HepG2 (cell line): Measurements from ENCODE around the gene IL1R1. TPM values are rescaled to one million over a fixed set of nuclear protein-coding genes. Genes with fewer than 3 reads are reported as not detected.

Experiments used
- ATAC-seq: fragments of 200-7000 bp; cut with Tn5 transposase; 3 replicates; pipeline ENCODE4 v1.9.1; 2020; ENCODE audit warnings: mild to moderate bottlenecking, moderate library complexity
- BruUV-seq: library from RNA; stranded (reverse); fragments of 400-500 nt; replicated peaks from 2 replicates; lab custom pipeline; 2021; lab: Mats Ljungman, UMichigan
- CTCF ChIA-PET: fragments of 300-600 bp; formaldehyde crosslinking; extraction: SDS; loops from one replicate; lab custom pipeline; 2021; ENCODE audit warnings: low total read pairs, inconsistent platforms, low intra/inter-chr PET ratio; lab: Yijun Ruan, JAX
- POLR2A ChIA-PET: fragments of 350-600 bp; sonication (Branson Sonifier 250); formaldehyde crosslinking; loops from one replicate; lab custom pipeline; 2020; ENCODE audit warnings: antibody characterized with exemption, inconsistent platforms; lab: Yijun Ruan, JAX
- DNase-seq: peaks from one replicate; pipeline ENCODE4 v3.0.0-alpha.2; 2015; ENCODE audit warnings: low spot score
- FAIRE-seq: peaks from 3 replicates; lab custom pipeline; 2011; peaks lifted over from hg19 to GRCh38; lab: Jason Lieb, UNC
- H2AFZ ChIP-seq: one replicate; pipeline ENCODE4 v1.6.1; 2011; ENCODE audit warnings: low read length, inconsistent platforms
- H3K27ac ChIP-seq: fragments of 300-600 bp; 3 replicates; pipeline ENCODE4 v1.8.0; 2011; ENCODE audit warnings: mixed run types, mild to moderate bottlenecking, mixed read lengths, low read length, inconsistent platforms; ENCODE audit not compliant: insufficient read depth; ENCODE audit errors: extremely low read length
- H3K27me3 ChIP-seq, 2 experiments: fragments of 200-600 bp in 1 of 2; 2 replicates in 1 of 2; 3 replicates in 1 of 2; pipeline versions ENCODE4 v1.6.0 to v1.8.0; 2011; ENCODE audit warnings: low read length in 2 of 2, mild to moderate bottlenecking in 2 of 2, moderate library complexity in 2 of 2, inconsistent platforms in 1 of 2; ENCODE audit not compliant: insufficient read depth in 2 of 2, control insufficient read depth in 1 of 2
- H3K36me3 ChIP-seq, 2 experiments: fragments of 200-600 bp in 1 of 2; replicated peaks in 1 of 2; 2 replicates in 1 of 2; 3 replicates in 1 of 2; pipeline versions ENCODE4 v1.5.1 to v1.8.0; 2011; ENCODE audit warnings: low read length in 2 of 2, inconsistent platforms in 1 of 2; ENCODE audit not compliant: insufficient read depth in 2 of 2, control insufficient read depth in 1 of 2
- H3K4me1 ChIP-seq: 2 replicates; pipeline ENCODE4 v1.5.1; 2012; ENCODE audit warnings: low read length, inconsistent platforms; ENCODE audit not compliant: insufficient read depth
- H3K4me2 ChIP-seq: 2 replicates; pipeline ENCODE4 v1.6.0; 2011; ENCODE audit warnings: low read depth, low read length, inconsistent platforms
- H3K4me3 ChIP-seq, 3 experiments: fragments of 200-600 bp in 1 of 3; sonication (generic), shearing (Covaris generic) in 1 of 3; replicated peaks in 1 of 3; 2 replicates each; pipeline ENCODE4 v1.5.1; 2011 to 2016; ENCODE audit warnings: low read length in 3 of 3, inconsistent platforms in 2 of 3, low read depth in 2 of 3, mild to moderate bottlenecking in 2 of 3, control low read depth in 1 of 3, mixed read lengths in 1 of 3; ENCODE audit not compliant: insufficient read depth in 1 of 3
- H3K79me2 ChIP-seq: one replicate; pipeline ENCODE4 v1.6.1; 2011; ENCODE audit warnings: low read length, inconsistent platforms; ENCODE audit not compliant: insufficient read depth
- H3K9ac ChIP-seq: 2 replicates; pipeline ENCODE4 v1.6.0; 2011; ENCODE audit warnings: mild to moderate bottlenecking, low read depth, low read length, inconsistent platforms; ENCODE audit not compliant: insufficient read depth
- H3K9me3 ChIP-seq: 2 replicates; pipeline ENCODE4 v1.5.1; 2012; ENCODE audit warnings: mild to moderate bottlenecking, low read length
- H4K20me1 ChIP-seq: 2 replicates; pipeline ENCODE4 v1.6.0; 2011; ENCODE audit warnings: inconsistent platforms, mild to moderate bottlenecking, low read length, moderate library complexity; ENCODE audit not compliant: insufficient read depth
- CHD2 ChIP-seq: IDR thresholded peaks from 2 replicates; pipeline ENCODE4 v1.6.1; 2011; ENCODE audit warnings: low read depth, low read length, improper control_type of control experiment
- GABPA ChIP-seq, 2 experiments: IDR thresholded peaks; 2 replicates each; pipeline ENCODE4 v1.6.1; 2011 to 2016; ENCODE audit warnings: low read depth in 2 of 2, low read length in 1 of 2, missing biosample characterization in 1 of 2, missing genetic modification characterization in 1 of 2
- KAT8 ChIP-seq: IDR thresholded peaks from 2 replicates; pipeline ENCODE4 v1.6.1; 2016; ENCODE audit warnings: missing genetic modification reagents, missing compliant biosample characterization
- MLXIP ChIP-seq: sonication (generic); formaldehyde crosslinking; IDR thresholded peaks from 2 replicates; pipeline ENCODE4 v1.9.0; 2021; ENCODE audit warnings: missing genetic modification reagents, borderline replicate concordance
- RBM22 ChIP-seq: fragments of 200-400 bp; formaldehyde crosslinking; optimal IDR thresholded peaks from 2 replicates; pipeline ENCODE3; 2017; ENCODE audit warnings: mild to moderate bottlenecking, low read length, moderate library complexity
- RFXANK ChIP-seq: IDR thresholded peaks from 2 replicates; pipeline ENCODE4 v1.6.1; 2016
- ZBTB8A ChIP-seq: sonication (generic); formaldehyde crosslinking; IDR thresholded peaks from 2 replicates; pipeline ENCODE4 v1.4.0; 2020; ENCODE audit warnings: mild to moderate bottlenecking, low read depth, missing genetic modification reagents, borderline replicate concordance
- ZFX ChIP-seq: sonication (generic); formaldehyde crosslinking; IDR thresholded peaks from 2 replicates; pipeline ENCODE4 v1.4.0; 2020; ENCODE audit warnings: mild to moderate bottlenecking, low read depth, missing genetic modification reagents, moderate library complexity
- ZNF7 ChIP-seq: IDR thresholded peaks from 2 replicates; pipeline ENCODE4 v1.6.1; 2016; ENCODE audit warnings: missing biosample characterization, missing genetic modification reagents
- WGBS: methylation state at CpG from one replicate; pipeline ENCODE4 v1.1.6; 2017; ENCODE audit warnings: low lambda C conversion rate; 5-methylcytosine and 5-hydroxymethylcytosine counted together
- in situ Hi-C: cut with HindIII; loops from 2 replicates; pipeline ENCODE4 v1.10.0; 2017; ENCODE audit warnings: low pct_unique_long_range_greater_than_20kb; ENCODE audit not compliant: extremely low pct_ligation_motif_present
- intact Hi-C: fragments of 100-400 bp; cut with micrococcal nuclease; formaldehyde crosslinking; loops from one replicate; pipeline ENCODE4 v1.10.0; 2022; ENCODE audit not compliant: unreplicated experiment
- polyA plus RNA-seq, 8 experiments: library from polyadenylated mRNA; depleted of rRNA in 3 of 8; stranded (reverse) in 7 of 8; unstranded in 1 of 8; fragments of >200 nt; fragmentation: Illumina TruSeq in 4 of 8; extraction: Trizol in 4 of 8; gene quantifications; 2 replicates each; pipeline versions ENCODE4 v1.2.1 to v1.2.3, GENCODE V29; 2011 to 2016; ENCODE audit warnings: low read depth in 4 of 8, missing spikeins in 1 of 8, mixed read lengths in 1 of 8; ENCODE audit not compliant: insufficient read depth in 1 of 8
- total RNA-seq, 5 experiments: library from RNA; depleted of rRNA; stranded (reverse); fragments of >200 nt; fragmentation: Illumina TruSeq; extraction: Trizol; gene quantifications; 2 replicates each; pipeline ENCODE4 v1.2.3, GENCODE V29; 2016; ENCODE audit warnings: low read depth in 1 of 5
- TF ChIP-seq, protein P1 (sequence below): sonication (generic); formaldehyde crosslinking; IDR thresholded peaks from 2 replicates; pipeline ENCODE4 v1.4.0; 2020; ENCODE audit warnings: missing genetic modification reagents
- TF ChIP-seq, protein P2 (sequence below): sonication (generic); formaldehyde crosslinking; IDR thresholded peaks from 2 replicates; pipeline ENCODE4 v1.4.0; 2020; ENCODE audit warnings: missing genetic modification reagents

Gene IL1R1
- total and polyA plus RNA-seq, 2 of the 13 experiments (the other 11 are each of a cell fraction or from before 2014, with no cell fraction given) = 38.0 to 93.1 TPM

GRCh38 chr2:102119255-102119654 lies 23.3 kb upstream of the IL1R1 start:
- no peaks in the 10 kb centered on the region for H3K79me2 ChIP-seq
- H3K27me3 ChIP-seq = no peaks in the 10 kb centered on the region
- H2AFZ ChIP-seq = no peak overlapping the region
- no peaks in the 10 kb centered on the region for H3K36me3 ChIP-seq
- 95% methylated on average over 1 of the region's 1 CpG for WGBS
- CTCF ChIA-PET = no interaction called here
- BruUV-seq = no TSS peak
- no peak overlapping the region for H3K4me3 ChIP-seq
- no peaks in the 10 kb centered on the region for H4K20me1 ChIP-seq
- no peaks in the 10 kb centered on the region for H3K9me3 ChIP-seq
- TF ChIP-seq, protein P1, sequence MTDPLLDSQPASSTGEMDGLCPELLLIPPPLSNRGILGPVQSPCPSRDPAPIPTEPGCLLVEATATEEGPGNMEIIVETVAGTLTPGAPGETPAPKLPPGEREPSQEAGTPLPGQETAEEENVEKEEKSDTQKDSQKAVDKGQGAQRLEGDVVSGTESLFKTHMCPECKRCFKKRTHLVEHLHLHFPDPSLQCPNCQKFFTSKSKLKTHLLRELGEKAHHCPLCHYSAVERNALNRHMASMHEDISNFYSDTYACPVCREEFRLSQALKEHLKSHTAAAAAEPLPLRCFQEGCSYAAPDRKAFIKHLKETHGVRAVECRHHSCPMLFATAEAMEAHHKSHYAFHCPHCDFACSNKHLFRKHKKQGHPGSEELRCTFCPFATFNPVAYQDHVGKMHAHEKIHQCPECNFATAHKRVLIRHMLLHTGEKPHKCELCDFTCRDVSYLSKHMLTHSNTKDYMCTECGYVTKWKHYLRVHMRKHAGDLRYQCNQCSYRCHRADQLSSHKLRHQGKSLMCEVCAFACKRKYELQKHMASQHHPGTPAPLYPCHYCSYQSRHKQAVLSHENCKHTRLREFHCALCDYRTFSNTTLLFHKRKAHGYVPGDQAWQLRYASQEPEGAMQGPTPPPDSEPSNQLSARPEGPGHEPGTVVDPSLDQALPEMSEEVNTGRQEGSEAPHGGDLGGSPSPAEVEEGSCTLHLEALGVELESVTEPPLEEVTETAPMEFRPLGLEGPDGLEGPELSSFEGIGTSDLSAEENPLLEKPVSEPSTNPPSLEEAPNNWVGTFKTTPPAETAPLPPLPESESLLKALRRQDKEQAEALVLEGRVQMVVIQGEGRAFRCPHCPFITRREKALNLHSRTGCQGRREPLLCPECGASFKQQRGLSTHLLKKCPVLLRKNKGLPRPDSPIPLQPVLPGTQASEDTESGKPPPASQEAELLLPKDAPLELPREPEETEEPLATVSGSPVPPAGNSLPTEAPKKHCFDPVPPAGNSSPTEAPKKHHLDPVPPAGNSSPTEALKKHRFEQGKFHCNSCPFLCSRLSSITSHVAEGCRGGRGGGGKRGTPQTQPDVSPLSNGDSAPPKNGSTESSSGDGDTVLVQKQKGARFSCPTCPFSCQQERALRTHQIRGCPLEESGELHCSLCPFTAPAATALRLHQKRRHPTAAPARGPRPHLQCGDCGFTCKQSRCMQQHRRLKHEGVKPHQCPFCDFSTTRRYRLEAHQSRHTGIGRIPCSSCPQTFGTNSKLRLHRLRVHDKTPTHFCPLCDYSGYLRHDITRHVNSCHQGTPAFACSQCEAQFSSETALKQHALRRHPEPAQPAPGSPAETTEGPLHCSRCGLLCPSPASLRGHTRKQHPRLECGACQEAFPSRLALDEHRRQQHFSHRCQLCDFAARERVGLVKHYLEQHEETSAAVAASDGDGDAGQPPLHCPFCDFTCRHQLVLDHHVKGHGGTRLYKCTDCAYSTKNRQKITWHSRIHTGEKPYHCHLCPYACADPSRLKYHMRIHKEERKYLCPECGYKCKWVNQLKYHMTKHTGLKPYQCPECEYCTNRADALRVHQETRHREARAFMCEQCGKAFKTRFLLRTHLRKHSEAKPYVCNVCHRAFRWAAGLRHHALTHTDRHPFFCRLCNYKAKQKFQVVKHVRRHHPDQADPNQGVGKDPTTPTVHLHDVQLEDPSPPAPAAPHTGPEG = no peak
- TF ChIP-seq RBM22 (no peak), KAT8 (no peak), MLXIP (CRISPR knock-in tag) (no peak), ZBTB8A (CRISPR knock-in tag) (no peak), RFXANK (no peak), ZNF7 (no peak), GABPA (IDR thresholded peaks at IDR 0.05; ENCODE audit: low read depth, low read length) (no peak), GABPA (CRISPR knock-in tag; IDR thresholded peaks at IDR 0.05; ENCODE audit: low read depth) (no peak), ZFX (CRISPR knock-in tag) (no peak), CHD2 (no peak)
- TF ChIP-seq, protein P2, sequence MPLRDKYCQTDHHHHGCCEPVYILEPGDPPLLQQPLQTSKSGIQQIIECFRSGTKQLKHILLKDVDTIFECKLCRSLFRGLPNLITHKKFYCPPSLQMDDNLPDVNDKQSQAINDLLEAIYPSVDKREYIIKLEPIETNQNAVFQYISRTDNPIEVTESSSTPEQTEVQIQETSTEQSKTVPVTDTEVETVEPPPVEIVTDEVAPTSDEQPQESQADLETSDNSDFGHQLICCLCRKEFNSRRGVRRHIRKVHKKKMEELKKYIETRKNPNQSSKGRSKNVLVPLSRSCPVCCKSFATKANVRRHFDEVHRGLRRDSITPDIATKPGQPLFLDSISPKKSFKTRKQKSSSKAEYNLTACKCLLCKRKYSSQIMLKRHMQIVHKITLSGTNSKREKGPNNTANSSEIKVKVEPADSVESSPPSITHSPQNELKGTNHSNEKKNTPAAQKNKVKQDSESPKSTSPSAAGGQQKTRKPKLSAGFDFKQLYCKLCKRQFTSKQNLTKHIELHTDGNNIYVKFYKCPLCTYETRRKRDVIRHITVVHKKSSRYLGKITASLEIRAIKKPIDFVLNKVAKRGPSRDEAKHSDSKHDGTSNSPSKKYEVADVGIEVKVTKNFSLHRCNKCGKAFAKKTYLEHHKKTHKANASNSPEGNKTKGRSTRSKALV (CRISPR knock-in tag) = no peak
- TF ChIP-seq, all 625 proteins: peak for 0
- in situ Hi-C loops (no loop called here), intact Hi-C loops (no loop called here)
- DNase-seq (no peak), FAIRE-seq (no peak), ATAC-seq (no peak)
- no peak overlapping the region for H3K27ac ChIP-seq
- no peak overlapping the region for H3K4me2 ChIP-seq
- H3K4me1 ChIP-seq = peaks cover 34% of the 10 kb centered on the region
- POLR2A ChIA-PET = interaction anchor here (1.5 kb wide), 1 partner anchor 23 kb away, joined by 12 read pairs; the partner anchor contains the start of gene IL1R1
- no peak overlapping the region for H3K9ac ChIP-seq
